GM06990 (cell line): ENCODE measurements around the gene MIPEP.

Experiments
- DNase-seq: peaks from one replicate; pipeline ENCODE4 v3.0.0-alpha.2; 2011; ENCODE audit not compliant: insufficient read length; ENCODE audit errors: extremely low read depth
- H3K27me3 ChIP-seq: replicated peaks from 2 replicates; pipeline ENCODE4 v1.6.0; 2011; ENCODE audit warnings: low read length; ENCODE audit not compliant: control insufficient read depth, insufficient read depth
- H3K36me3 ChIP-seq: 2 replicates; pipeline ENCODE4 v1.5.1; 2011; ENCODE audit warnings: low read length; ENCODE audit not compliant: control insufficient read depth, insufficient read depth
- H3K4me3 ChIP-seq: replicated peaks from 2 replicates; pipeline ENCODE4 v1.5.1; 2011; ENCODE audit warnings: low read depth, mild to moderate bottlenecking, control low read depth, low read length
- TF ChIP-seq, protein P1 (sequence below): IDR thresholded peaks from 2 replicates; pipeline ENCODE4 v1.5.1; 2011; ENCODE audit warnings: low read length, control low read depth, mild to moderate bottlenecking, inconsistent platforms; ENCODE audit not compliant: insufficient read depth, poor library complexity, severe bottlenecking

The MIPEP gene

DNA sequence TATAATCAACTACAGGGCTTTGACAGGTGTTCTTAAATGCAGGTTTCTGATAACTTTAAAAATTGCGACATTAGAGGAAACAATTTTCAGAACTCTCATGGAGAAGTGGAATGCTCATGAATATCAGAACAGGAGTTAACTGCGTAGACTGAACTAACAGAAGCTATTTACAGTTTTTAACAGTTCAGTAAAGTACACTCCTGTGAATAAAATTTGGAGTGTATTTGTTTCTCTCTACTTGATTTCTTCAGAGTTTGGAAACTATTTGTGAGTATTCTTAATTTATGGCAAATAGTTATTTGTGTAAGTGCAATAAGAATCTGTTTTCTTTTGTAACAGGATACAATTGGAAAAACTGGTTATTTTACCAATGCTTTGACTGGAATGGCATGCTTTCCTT, 204.6 kb downstream of the MIPEP start:
- TF ChIP-seq, protein P1, sequence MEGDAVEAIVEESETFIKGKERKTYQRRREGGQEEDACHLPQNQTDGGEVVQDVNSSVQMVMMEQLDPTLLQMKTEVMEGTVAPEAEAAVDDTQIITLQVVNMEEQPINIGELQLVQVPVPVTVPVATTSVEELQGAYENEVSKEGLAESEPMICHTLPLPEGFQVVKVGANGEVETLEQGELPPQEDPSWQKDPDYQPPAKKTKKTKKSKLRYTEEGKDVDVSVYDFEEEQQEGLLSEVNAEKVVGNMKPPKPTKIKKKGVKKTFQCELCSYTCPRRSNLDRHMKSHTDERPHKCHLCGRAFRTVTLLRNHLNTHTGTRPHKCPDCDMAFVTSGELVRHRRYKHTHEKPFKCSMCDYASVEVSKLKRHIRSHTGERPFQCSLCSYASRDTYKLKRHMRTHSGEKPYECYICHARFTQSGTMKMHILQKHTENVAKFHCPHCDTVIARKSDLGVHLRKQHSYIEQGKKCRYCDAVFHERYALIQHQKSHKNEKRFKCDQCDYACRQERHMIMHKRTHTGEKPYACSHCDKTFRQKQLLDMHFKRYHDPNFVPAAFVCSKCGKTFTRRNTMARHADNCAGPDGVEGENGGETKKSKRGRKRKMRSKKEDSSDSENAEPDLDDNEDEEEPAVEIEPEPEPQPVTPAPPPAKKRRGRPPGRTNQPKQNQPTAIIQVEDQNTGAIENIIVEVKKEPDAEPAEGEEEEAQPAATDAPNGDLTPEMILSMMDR, result no peak
- no peak for DNase-seq
- H3K4me3 ChIP-seq, result no peak overlapping the region

DNA sequence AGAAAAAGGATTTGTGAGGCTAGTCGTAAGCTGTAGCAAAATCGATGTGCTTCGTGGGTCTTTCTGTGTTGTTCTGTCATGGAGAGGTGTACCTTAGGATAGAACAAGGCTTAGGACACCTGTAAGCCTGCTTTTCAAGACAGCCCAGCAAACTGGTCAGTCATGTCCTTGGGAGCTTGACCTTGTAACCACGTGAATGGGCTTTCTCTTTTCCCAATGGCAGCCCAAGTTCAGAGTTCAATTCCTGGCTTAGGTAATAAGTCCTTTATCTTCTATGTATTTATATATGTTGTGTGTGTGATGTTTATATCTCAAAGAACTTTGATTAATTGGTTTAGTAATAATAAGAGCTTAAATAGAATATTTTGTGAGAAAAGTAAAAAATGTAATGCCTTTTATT, 206.1 kb downstream of the MIPEP start:
- no peaks in the 10 kb centered on the region for H3K36me3 ChIP-seq
- no peaks in the 10 kb centered on the region for H3K27me3 ChIP-seq
- TF ChIP-seq, protein P1, result no peak
- DNase-seq, result no peak
- H3K4me3 ChIP-seq, result no peak overlapping the region

More for the DNA sequence above, 204.6 kb downstream of the MIPEP start:
- H3K27me3 ChIP-seq, result no peaks in the 10 kb centered on the region
- no peaks in the 10 kb centered on the region for H3K36me3 ChIP-seq

DNA sequence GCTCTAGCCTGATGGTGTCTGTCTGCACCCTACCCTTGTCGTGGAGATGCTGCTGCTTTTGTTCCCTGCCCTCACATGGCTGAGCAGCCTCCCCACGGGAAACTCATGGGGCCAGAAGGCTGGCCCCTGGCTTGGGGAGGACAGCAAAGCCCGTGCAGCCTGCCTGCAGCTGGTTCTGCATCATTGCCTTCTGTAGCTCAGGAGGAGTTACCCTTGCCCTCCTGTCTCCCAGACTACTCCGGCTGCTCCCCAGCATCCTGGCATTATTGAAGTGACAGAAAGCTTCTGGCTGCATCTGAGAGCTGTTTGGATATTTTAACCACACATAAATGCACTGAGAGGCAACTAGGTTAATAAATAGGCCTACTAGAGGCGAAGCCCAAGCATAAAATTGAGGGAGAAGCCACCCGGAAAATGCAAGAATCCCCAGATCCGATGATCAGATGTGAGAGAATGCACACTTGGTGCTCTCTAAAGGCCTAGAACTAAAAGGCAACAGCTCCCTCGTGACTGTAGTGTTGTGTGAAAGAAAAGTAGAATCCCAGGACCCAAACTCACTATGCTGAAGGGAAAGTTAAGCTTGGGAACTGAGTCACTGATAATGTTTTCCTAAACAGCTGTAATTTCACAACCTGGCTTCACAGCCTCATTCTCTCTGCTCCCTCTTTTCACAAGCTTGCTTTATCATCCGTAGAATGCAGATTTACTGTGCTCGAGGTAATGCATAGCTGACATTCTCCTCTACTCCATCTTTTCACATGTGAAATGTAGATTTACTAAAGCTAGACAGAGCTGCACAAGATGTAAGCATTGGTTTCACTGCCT, 208.1 kb downstream of the MIPEP start:
- Histone ChIP-seq H3K4me3 (no peak overlapping the region), H3K27me3 (no peaks in the 10 kb centered on the region), H3K36me3 (no peaks in the 10 kb centered on the region)
- TF ChIP-seq, protein P1, result no peak
- no peak for DNase-seq
